Bronchus fibroblast of lung (primary cell): ENCODE data around the gene RETREG3. TPM values are rescaled to one million over a fixed set of nuclear protein-coding genes. Genes with fewer than 3 reads are reported as not detected.

ENCODE experiments used
- total RNA-seq: library from RNA; depleted of rRNA; stranded (reverse); fragments of >200 nt; gene quantifications from 2 replicates; pipeline ENCODE4 v1.2.3, GENCODE V29; 2015

Gene RETREG3
- total RNA-seq: 33.3 and 38.8 TPM in 2 replicates

DNA sequence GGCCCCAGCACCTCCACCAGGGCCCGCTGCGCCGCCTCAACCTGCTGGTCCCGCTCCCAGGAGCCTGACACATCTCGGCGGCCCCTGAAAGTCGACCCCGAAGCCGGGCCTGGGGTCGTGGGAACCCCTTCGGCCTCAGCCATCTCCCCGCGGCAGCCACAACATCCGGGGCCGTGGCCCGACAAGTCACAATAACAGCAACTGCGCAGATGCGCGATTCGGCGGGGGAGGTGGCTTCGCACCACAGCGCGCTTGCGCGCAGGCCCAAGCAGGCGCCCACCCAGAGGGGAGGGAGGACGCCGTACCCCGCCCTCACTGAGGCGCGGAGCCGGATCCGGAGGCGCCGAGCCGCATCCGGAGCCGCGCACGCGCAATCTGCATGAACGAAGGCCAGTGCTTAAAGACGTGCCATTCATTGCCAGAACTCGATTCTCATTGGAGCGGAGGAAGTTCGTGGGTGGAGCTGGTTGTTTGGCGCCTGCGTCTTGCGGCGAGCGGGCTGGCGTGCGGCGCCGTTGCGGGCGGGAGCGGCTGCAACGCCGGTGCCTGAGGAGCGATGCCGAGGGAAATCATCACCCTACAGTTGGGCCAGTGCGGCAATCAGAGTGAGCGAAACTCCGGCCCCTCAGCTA, at the start of gene RETREG3, which contains the start of gene TUBG1:
TSS of gene RETREG3 (minus strand) at position 193 of the 632 bp plus-strand sequence. CDS start at position 143, 50 bp downstream.
TSS of gene TUBG1 (plus strand) at position 502 of the 632 bp plus-strand sequence. CDS start at position 557, 55 bp downstream.

GRCh38 chr17:42577532-42578281, 31.5 kb downstream of the RETREG3 start, which contains the start of gene PSMC3IP:
Gene PSMC3IP (minus strand): TSS chr17:42577729. CDS start chr17:42577686, 43 bp downstream.

GRCh38 chr17:42566883-42567573, 42.1 kb downstream of the RETREG3 start, which contains the start of gene MLX:
Gene MLX (plus strand): TSS chr17:42567100. CDS start chr17:42567125, 25 bp downstream.

DNA sequence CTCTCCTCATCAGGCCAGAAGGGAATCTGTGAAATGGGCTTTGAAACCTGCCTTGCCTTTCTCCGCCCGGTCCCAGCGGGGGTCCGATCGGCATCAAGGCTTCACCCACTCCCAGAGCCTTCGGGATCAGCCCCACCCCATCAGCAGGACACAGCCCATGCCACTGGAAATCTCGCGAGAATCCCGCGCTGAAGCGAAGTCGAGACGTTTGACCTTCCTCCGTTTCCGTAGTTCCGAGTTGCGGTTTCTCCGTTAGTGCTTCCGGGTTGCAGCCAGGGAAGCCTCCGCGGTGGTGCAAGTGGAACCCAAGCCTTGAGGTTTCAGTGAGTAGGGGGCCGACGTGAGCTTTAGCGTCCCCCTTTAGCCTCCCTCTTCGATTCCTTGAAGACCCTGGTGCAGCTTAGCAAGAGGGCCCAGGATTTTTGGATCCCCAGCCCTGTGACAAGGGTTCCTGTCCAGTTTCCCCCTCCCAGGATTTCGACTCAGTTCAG, 47.2 kb downstream of the RETREG3 start, which contains the start of gene COASY:
TSS of gene COASY (plus strand) at position 252 of the 491 bp plus-strand sequence. CDS start 475 bp downstream, outside the sequence.

DNA sequence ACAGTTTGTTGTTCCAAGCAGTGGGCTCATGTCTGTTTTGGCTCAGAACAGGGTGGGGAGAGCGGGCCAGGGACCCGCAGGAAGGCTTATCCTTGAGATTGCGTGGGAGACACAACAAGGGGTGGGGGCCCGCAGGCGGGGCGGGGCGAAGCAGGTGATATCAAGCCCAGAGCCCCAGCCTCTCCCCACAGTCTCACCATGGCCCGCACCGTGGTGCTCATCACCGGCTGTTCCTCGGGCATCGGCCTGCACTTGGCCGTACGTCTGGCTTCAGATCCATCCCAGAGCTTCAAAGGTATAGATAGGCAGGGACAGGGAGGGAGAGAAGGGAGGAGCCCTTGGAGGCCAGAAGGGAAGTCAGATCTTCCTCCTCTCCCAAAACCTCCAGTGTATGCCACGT, 56.4 kb downstream of the RETREG3 start, which contains the start of gene HSD17B1:
TSS of gene HSD17B1 (plus strand) at position 188 of the 400 bp plus-strand sequence. CDS start at position 199, 11 bp downstream.

GRCh38 chr17:42536048-42536371, 73.2 kb downstream of the RETREG3 start, which contains the start of gene NAGLU:
Gene NAGLU (plus strand): TSS chr17:42536241. CDS start chr17:42536273, 32 bp downstream.

Other genes starting within 250 kb of the RETREG3 start
- 43.0 and 43.3 TPM in 2 replicates for gene STAT3, start 220.9 kb downstream of the RETREG3 start, total RNA-seq
- 474 and 513 TPM in 2 replicates for gene CAVIN1, start 186.1 kb downstream of the RETREG3 start, total RNA-seq
- 15.8 and 19.6 TPM in 2 replicates for gene ATP6V0A1, start 150.5 kb downstream of the RETREG3 start, total RNA-seq
- 31.4 and 37.3 TPM in 2 replicates for gene NAGLU, start 73.1 kb downstream of the RETREG3 start, total RNA-seq
- 0.84 and 1.3 TPM in 2 replicates for gene HSD17B1, start 56.5 kb downstream of the RETREG3 start, total RNA-seq
- 43.4 and 44.7 TPM in 2 replicates for gene COASY, start 47.2 kb downstream of the RETREG3 start, total RNA-seq
- gene MLX, start 42.3 kb downstream of the RETREG3 start, total RNA-seq: 40.9 and 41.5 TPM in 2 replicates
- gene PSMC3IP, start 31.6 kb downstream of the RETREG3 start, total RNA-seq: 14.6 and 17.0 TPM in 2 replicates
- gene TUBG1, start 309 bp upstream of the RETREG3 start, total RNA-seq: 119 and 128 TPM in 2 replicates
- gene TUBG2, start 49.9 kb upstream of the RETREG3 start, total RNA-seq: 8.5 and 11.8 TPM in 2 replicates
- 18.4 and 24.0 TPM in 2 replicates for gene PLEKHH3, start 67.6 kb upstream of the RETREG3 start, total RNA-seq
- gene CCR10, start 72.5 kb upstream of the RETREG3 start, total RNA-seq: 4.3 and 4.7 TPM in 2 replicates
- 16.0 and 16.4 TPM in 2 replicates for gene CNTNAP1, start 73.2 kb upstream of the RETREG3 start, total RNA-seq
- 8.2 and 9.4 TPM in 2 replicates for gene EZH1, start 135.7 kb upstream of the RETREG3 start, total RNA-seq
- gene RAMP2, start 151.9 kb upstream of the RETREG3 start, total RNA-seq: 0.59 and 1.5 TPM in 2 replicates
- 96.5 and 96.9 TPM in 2 replicates for gene VPS25, start 164.1 kb upstream of the RETREG3 start, total RNA-seq
- gene WNK4, start 171.2 kb upstream of the RETREG3 start, total RNA-seq: 0.74 and 1.7 TPM in 2 replicates
- 90.8 and 94.0 TPM in 2 replicates for gene COA3, start 189.3 kb upstream of the RETREG3 start, total RNA-seq
- not detected in 2 replicates for gene CNTD1, start 189.5 kb upstream of the RETREG3 start, total RNA-seq
- gene BECN1, start 214.9 kb upstream of the RETREG3 start, total RNA-seq: 76.7 and 87.3 TPM in 2 replicates
- 96.9 and 104 TPM in 2 replicates for gene PSME3, start 224.0 kb upstream of the RETREG3 start, total RNA-seq
- 0.34 and 0.74 TPM in 2 replicates for gene AOC2, start 235.2 kb upstream of the RETREG3 start, total RNA-seq
- gene AOC3, start 241.8 kb upstream of the RETREG3 start, total RNA-seq: under 0.01 and 0.15 TPM in 2 replicates